Inflammatory macrophage treated with lipopolysaccharide for 4 hours (primary cell): ENCODE results near the gene NEK6.

ENCODE experiments used
- DNase-seq: peaks from one replicate; pipeline ENCODE4 v3.0.0-alpha.2; 2020

NEK6 gene

GRCh38 chr9:124357721-124358361 is 100.1 kb downstream of the NEK6 start:
- DNase-seq = no peak

GRCh38 chr9:124358631-124359030 is 100.9 kb downstream of the NEK6 start:
- no peak for DNase-seq

- no peak for DNase-seq
Measured at GRCh38 chr9:124359426-124359825, 101.7 kb downstream of the NEK6 start.

GRCh38 chr9:124359855-124360678 is 102.3 kb downstream of the NEK6 start:
- no peak for DNase-seq

- no peak for DNase-seq
Measured at GRCh38 chr9:124361128-124361527, 103.4 kb downstream of the NEK6 start.

GRCh38 chr9:124363326-124364096 is 105.8 kb downstream of the NEK6 start:
- no peak for DNase-seq

- DNase-seq = no peak
Measured at GRCh38 chr9:124364141-124364540, 106.4 kb downstream of the NEK6 start.

GRCh38 chr9:124365036-124365435 is 107.3 kb downstream of the NEK6 start:
- no peak for DNase-seq

- peak; percentile 42 for DNase-seq
Measured at GRCh38 chr9:124366476-124367220, 108.9 kb downstream of the NEK6 start.

- no peak for DNase-seq
Measured at GRCh38 chr9:124368692-124369091, 110.9 kb downstream of the NEK6 start.

GRCh38 chr9:124369231-124369797 is 111.6 kb downstream of the NEK6 start:
- DNase-seq = no peak

GRCh38 chr9:124370896-124371582 is 113.3 kb downstream of the NEK6 start:
- peak; percentile 48 for DNase-seq

GRCh38 chr9:124372038-124372437 is 114.3 kb downstream of the NEK6 start:
- DNase-seq = no peak

GRCh38 chr9:124373386-124373785 is 115.6 kb downstream of the NEK6 start:
- no peak for DNase-seq

- DNase-seq = no peak
Measured at GRCh38 chr9:124373851-124374250, 116.1 kb downstream of the NEK6 start.

GRCh38 chr9:124375726-124376125 is 118.0 kb downstream of the NEK6 start:
- DNase-seq = no peak

GRCh38 chr9:124376329-124376728 is 118.6 kb downstream of the NEK6 start:
- no peak for DNase-seq

- no peak for DNase-seq
Measured at GRCh38 chr9:124377551-124378406, 120.0 kb downstream of the NEK6 start.

- peak; percentile 63 for DNase-seq
Measured at GRCh38 chr9:124381170-124381945, 123.6 kb downstream of the NEK6 start.

GRCh38 chr9:124384210-124384609 is 126.5 kb downstream of the NEK6 start:
- DNase-seq = no peak
